GM12878 (cell line): ENCODE data around the gene KCNH5. TPM values are rescaled to one million over a fixed set of nuclear protein-coding genes. Genes with fewer than 3 reads are reported as not detected.

Source experiments
- ATAC-seq: fragments of 200-7000 bp; cut with Tn5 transposase; 3 replicates; pipeline ENCODE4 v1.9.1; 2020; ENCODE audit warnings: mild to moderate bottlenecking, moderate library complexity
- BruUV-seq: library from RNA; stranded (reverse); fragments of 400-500 nt; replicated peaks from 2 replicates; lab custom pipeline; 2021; lab: Mats Ljungman, UMichigan
- CTCF ChIA-PET: fragments of 300-600 bp; sonication (Branson Sonifier 250); formaldehyde crosslinking; extraction: SDS; loops from one replicate; lab custom pipeline; 2021; ENCODE audit warnings: inconsistent platforms; lab: Yijun Ruan, JAX
- POLR2A ChIA-PET: fragments of 350-600 bp; formaldehyde crosslinking; extraction: SDS; loops from one replicate; lab custom pipeline; 2021; ENCODE audit warnings: inconsistent platforms; lab: Charles Lee
- RAD21 ChIA-PET: fragments of 300-600 bp; sonication (Branson Sonifier 250); formaldehyde crosslinking; loops from one replicate; lab custom pipeline; 2023; ENCODE audit warnings: antibody characterized with exemption; ENCODE audit not compliant: unreplicated experiment; lab: Charles Lee
- SMC1A ChIA-PET: fragments of 300-600 bp; sonication (Branson Sonifier 250); formaldehyde crosslinking; loops from one replicate; lab custom pipeline; 2023; ENCODE audit not compliant: unreplicated experiment, uncharacterized antibody; lab: Charles Lee
- DNase-seq: peaks from one replicate; pipeline ENCODE4 v3.0.0-alpha.2; 2011; ENCODE audit warnings: low read depth, low spot score
- FAIRE-seq: peaks from 3 replicates; lab custom pipeline; 2011; peaks lifted over from hg19 to GRCh38; lab: Jason Lieb, UNC
- H2AFZ ChIP-seq: 2 replicates; pipeline ENCODE4 v1.6.0; 2011; ENCODE audit warnings: low read depth, low read length, control low read depth; ENCODE audit not compliant: control insufficient read depth
- H3K27ac ChIP-seq: 2 replicates; pipeline ENCODE4 v1.5.1; 2011; ENCODE audit warnings: control low read depth; ENCODE audit not compliant: control insufficient read depth, insufficient read depth
- H3K27me3 ChIP-seq, 2 experiments: replicated peaks in 1 of 2; 2 replicates each; pipeline versions ENCODE4 v1.6.0 to v1.6.1; 2011; ENCODE audit warnings: low read length in 1 of 2; ENCODE audit not compliant: control insufficient read depth in 2 of 2, insufficient read depth in 2 of 2
- H3K36me3 ChIP-seq, 2 experiments: 2 replicates each; pipeline ENCODE4 v1.5.1; 2011; ENCODE audit warnings: low read length in 1 of 2; ENCODE audit not compliant: control insufficient read depth in 2 of 2, insufficient read depth in 2 of 2
- H3K4me1 ChIP-seq: 2 replicates; pipeline ENCODE4 v1.6.1; 2011; ENCODE audit warnings: mild to moderate bottlenecking, low read length, moderate library complexity, mixed read lengths; ENCODE audit not compliant: control insufficient read depth, insufficient read depth
- H3K4me2 ChIP-seq: 2 replicates; pipeline ENCODE4 v1.6.0; 2011; ENCODE audit warnings: control low read depth; ENCODE audit not compliant: control insufficient read depth, insufficient read depth
- H3K4me3 ChIP-seq: fragments of 200-600 bp; sonication (generic); 2 replicates; pipeline ENCODE4 v1.5.1; 2016
- H3K79me2 ChIP-seq: 2 replicates; pipeline ENCODE4 v1.6.0; 2011; ENCODE audit warnings: low read length; ENCODE audit not compliant: control insufficient read depth, insufficient read depth
- H3K9ac ChIP-seq: 2 replicates; pipeline ENCODE4 v1.8.0; 2011; ENCODE audit warnings: low read length, control low read depth, mixed read lengths; ENCODE audit not compliant: control insufficient read depth, insufficient read depth
- H3K9me3 ChIP-seq: replicated peaks from 3 replicates; pipeline ENCODE4 v1.5.1; 2011; ENCODE audit warnings: mild to moderate bottlenecking, low read length; ENCODE audit not compliant: control insufficient read depth, insufficient read depth
- H4K20me1 ChIP-seq: 2 replicates; pipeline ENCODE4 v1.6.0; 2011; ENCODE audit not compliant: control insufficient read depth, insufficient read depth
- BMI1 ChIP-seq: fragments of 450-650 bp; IDR thresholded peaks from 2 replicates; pipeline ENCODE4 v1.6.1; 2016; ENCODE audit warnings: mild to moderate bottlenecking, moderate library complexity, borderline replicate concordance
- CBX3 ChIP-seq: fragments of 200-600 bp; sonication (generic); IDR thresholded peaks from 2 replicates; pipeline ENCODE4 v1.6.1; 2016; ENCODE audit warnings: low read depth, borderline replicate concordance
- E4F1 ChIP-seq: fragments of 450-650 bp; IDR thresholded peaks from 2 replicates; pipeline ENCODE4 v1.6.1; 2018; ENCODE audit warnings: borderline replicate concordance, mild to moderate bottlenecking; ENCODE audit not compliant: partially characterized antibody
- NBN ChIP-seq: fragments of 450-650 bp; IDR thresholded peaks from 2 replicates; pipeline ENCODE4 v1.6.1; 2016
- SMARCA5 ChIP-seq: fragments of 450-650 bp; IDR thresholded peaks from 2 replicates; pipeline ENCODE4 v1.6.1; 2017; ENCODE audit warnings: mild to moderate bottlenecking
- TARDBP ChIP-seq: IDR thresholded peaks from 2 replicates; pipeline ENCODE4 v1.6.1; 2016; ENCODE audit warnings: borderline replicate concordance
- TBL1XR1 ChIP-seq: IDR thresholded peaks from 2 replicates; pipeline ENCODE4 v1.6.1; 2012; ENCODE audit warnings: low read depth, low read length, improper control_type of control experiment
- USF1 ChIP-seq: IDR thresholded peaks from 2 replicates; pipeline ENCODE4 v1.6.1; 2011; ENCODE audit warnings: borderline replicate concordance, low read depth, mild to moderate bottlenecking, moderate library complexity, mixed read lengths, low read length; ENCODE audit not compliant: insufficient read depth; ENCODE audit errors: extremely low read length
- ZNF207 ChIP-seq: fragments of 450-650 bp; IDR thresholded peaks from 2 replicates; pipeline ENCODE4 v1.6.1; 2014; ENCODE audit warnings: antibody characterized with exemption, mild to moderate bottlenecking, borderline replicate concordance
- in situ Hi-C: fragments of 300-500 bp; cut with MboI; formaldehyde crosslinking; loops from 9 replicates; pipeline ENCODE4 v1.14.3; 2018; ENCODE audit warnings: mixed read lengths
- intact Hi-C: fragments of 100-400 bp; cut with micrococcal nuclease; formaldehyde crosslinking; loops from one replicate; pipeline ENCODE4 v1.14.2; 2022; ENCODE audit not compliant: unreplicated experiment
- polyA plus RNA-seq, 11 experiments: library from polyadenylated mRNA; depleted of rRNA in 4 of 11; unstranded in 6 of 11; stranded (reverse) in 5 of 11; fragments of >200 nt; fragmentation: Nextera tagmentation in 4 of 11; fragmentation: Illumina TruSeq in 1 of 11; extraction: Ambion mirVana in 4 of 11; extraction: Trizol in 1 of 11; gene quantifications; 1 replicate in 1 of 11; 2 replicates in 10 of 11; pipeline versions ENCODE4 v1.2.1 to v1.2.3, GENCODE V29; 2011 to 2016; ENCODE audit warnings: inconsistent platforms in 2 of 11, missing spikeins in 2 of 11, low read depth in 1 of 11
- total RNA-seq, 4 experiments: library from RNA; depleted of rRNA in 3 of 4; stranded (reverse); fragments of >200 nt in 3 of 4; fragmentation: Illumina TruSeq in 1 of 4; extraction: Trizol in 1 of 4; gene quantifications; 2 replicates each; pipeline versions ENCODE4 v1.2.1 to v1.2.3, GENCODE V29; 2013 to 2021

The KCNH5 gene
- total and polyA plus RNA-seq, 10 of the 15 experiments (the other 5 are each of a cell fraction or from before 2014, with no cell fraction given): under 0.01 to 0.04 (median 0.04) TPM; not detected in 7

GRCh38 chr14:62763951-62764350 is 281.3 kb downstream of the KCNH5 start:
- ATAC-seq (no peak), DNase-seq (no peak), FAIRE-seq (no peak)
- in situ Hi-C loops: no loop called here
- intact Hi-C loops: no loop called here
- ChIA-PET CTCF (no interaction called here), RAD21 (no interaction called here), POLR2A (no interaction called here), SMC1A (no interaction called here)
- no peak overlapping the region for H3K27ac ChIP-seq
- no TSS peak for BruUV-seq
- no peaks in the 10 kb centered on the region; the same call in 2 of the 3 replicates for H3K9me3 ChIP-seq
- H2AFZ ChIP-seq: no peak overlapping the region
- no peaks in the 10 kb centered on the region for H4K20me1 ChIP-seq
- H3K36me3 ChIP-seq: no peaks in the 10 kb centered on the region
- no peak overlapping the region for H3K4me2 ChIP-seq
- no peaks in the 10 kb centered on the region for H3K27me3 ChIP-seq
- H3K9ac ChIP-seq: no peak overlapping the region
- H3K4me3 ChIP-seq: no peak overlapping the region
- TF ChIP-seq SMARCA5: no peak
- TF ChIP-seq ZNF207: no peak
- no peak for TF ChIP-seq NBN
- no peak for TF ChIP-seq USF1
- no peak for TF ChIP-seq E4F1
- no peak for TF ChIP-seq CBX3
- no peak for TF ChIP-seq TARDBP
- TF ChIP-seq BMI1: no peak
- TF ChIP-seq TBL1XR1: no peak
- no peaks in the 10 kb centered on the region for H3K79me2 ChIP-seq
- H3K4me1 ChIP-seq: no peaks in the 10 kb centered on the region
